Hippocampal formation (tissue), 2 donors: Measurements from ENCODE around the gene OR10R2.
A peak's percentile ranks its signal among the peaks of the same experiment; 100 is the strongest.
"Not testable (repeated sequence)": the region's sequence is repeated elsewhere in the genome, so short reads cannot be mapped to it uniquely, and the experiment has no call there.

Experiments
- DNase-seq, 2 donors: peaks; one replicate each; lab custom pipeline; 2025; lab: John Stamatoyannopoulos, UW

OR10R2 gene

GRCh38 chr1:158471920-158472319 is at the start of gene OR10R2:
TSS of gene OR10R2 (plus strand) at chr1:158472220. CDS start at chr1:158472326, 106 bp downstream.
- no peak for DNase-seq

- DNase-seq, result no peak
These were observed 47.0 kb upstream of the OR10R2 start for GRCh38 chr1:158425027-158425426.

GRCh38 chr1:158426137-158426536 is 45.9 kb upstream of the OR10R2 start, which contains the start of gene OR10K2:
TSS of gene OR10K2 (minus strand) at chr1:158426237. CDS start at chr1:158420866, 5,371 bp downstream.
- no peak for DNase-seq

- not testable (repeated sequence) for DNase-seq
These were observed 41.9 kb upstream of the OR10R2 start for GRCh38 chr1:158430163-158430562.

- DNase-seq, result no peak
These were observed 37.3 kb upstream of the OR10R2 start for GRCh38 chr1:158434741-158435140.

GRCh38 chr1:158445376-158445775 is 26.6 kb upstream of the OR10R2 start:
- no peak for DNase-seq

GRCh38 chr1:158454537-158454936 is 17.5 kb upstream of the OR10R2 start:
- DNase-seq, result no peak

- DNase-seq, result no peak
These were observed 14.8 kb upstream of the OR10R2 start for GRCh38 chr1:158457246-158457645.

- DNase-seq, result no peak
These were observed 13.8 kb upstream of the OR10R2 start for GRCh38 chr1:158458263-158458662.

GRCh38 chr1:158461534-158461933 is 10.5 kb upstream of the OR10R2 start, which contains the start of gene OR10K1:
TSS of gene OR10K1 (plus strand) at chr1:158461834. CDS start at chr1:158465562, 3,728 bp downstream.
- DNase-seq, result no peak

- DNase-seq, result no peak
These were observed 13.4 kb downstream of the OR10R2 start for GRCh38 chr1:158485455-158485854.

GRCh38 chr1:158491316-158491715 is 19.3 kb downstream of the OR10R2 start:
- DNase-seq, result no peak

GRCh38 chr1:158493054-158493453 is 21.0 kb downstream of the OR10R2 start:
- no peak for DNase-seq

- no peak for DNase-seq
These were observed 22.8 kb downstream of the OR10R2 start for GRCh38 chr1:158494796-158495195.

- peak in 1 of 2 donors; percentile 54 for DNase-seq
These were observed 24.4 kb downstream of the OR10R2 start for GRCh38 chr1:158496374-158496773.

- DNase-seq, result no peak
These were observed 34.5 kb downstream of the OR10R2 start for GRCh38 chr1:158506369-158506987.

- no peak for DNase-seq
These were observed 35.5 kb downstream of the OR10R2 start for GRCh38 chr1:158507511-158507910.

- no peak for DNase-seq
These were observed 37.6 kb downstream of the OR10R2 start for GRCh38 chr1:158509471-158510156.

- peak in 1 of 2 donors; percentile 45 for DNase-seq
These were observed 44.9 kb downstream of the OR10R2 start for GRCh38 chr1:158516966-158517365.

GRCh38 chr1:158520021-158520420 is 48.0 kb downstream of the OR10R2 start:
- DNase-seq, result no peak

GRCh38 chr1:158520955-158521665 is 49.1 kb downstream of the OR10R2 start:
- no peak for DNase-seq

GRCh38 chr1:158521666-158522058 is 49.6 kb downstream of the OR10R2 start:
- no peak for DNase-seq
